Measurements from ENCODE around the gene IGFLR1.
A peak's percentile ranks its signal among the peaks of the same experiment; 100 is the strongest.
"Not testable (repeated sequence)": the region's sequence is repeated elsewhere in the genome, so short reads cannot be mapped to it uniquely, and the experiment has no call there.

Gene IGFLR1

DNA sequence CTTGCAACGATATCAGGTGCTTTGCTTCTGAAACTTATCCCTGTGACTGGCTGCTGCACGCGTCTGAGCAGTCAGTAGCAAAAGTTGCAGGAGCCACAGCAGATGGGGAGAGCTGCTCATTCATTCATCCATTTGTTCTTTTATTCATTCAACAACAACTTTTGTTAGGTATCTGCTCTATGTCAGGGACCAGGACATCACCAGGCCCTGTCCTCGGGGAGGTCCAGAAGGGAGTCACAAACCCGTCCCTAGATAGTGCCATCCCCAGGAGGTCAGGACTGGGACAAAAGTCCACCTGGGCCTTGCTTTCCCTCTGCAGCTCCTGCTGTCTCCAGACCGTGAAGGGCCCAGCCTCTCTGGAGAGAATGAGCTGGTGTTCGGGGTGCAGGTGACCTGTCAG lies 35.7 kb upstream of the IGFLR1 start:
- DNase-seq (ENCODE audit: low read depth, low spot score) = no peak

GRCh38 chr19:35777086-35777841 lies 35.0 kb upstream of the IGFLR1 start:
- DNase-seq (ENCODE audit: low read depth, low spot score) = no peak

DNA sequence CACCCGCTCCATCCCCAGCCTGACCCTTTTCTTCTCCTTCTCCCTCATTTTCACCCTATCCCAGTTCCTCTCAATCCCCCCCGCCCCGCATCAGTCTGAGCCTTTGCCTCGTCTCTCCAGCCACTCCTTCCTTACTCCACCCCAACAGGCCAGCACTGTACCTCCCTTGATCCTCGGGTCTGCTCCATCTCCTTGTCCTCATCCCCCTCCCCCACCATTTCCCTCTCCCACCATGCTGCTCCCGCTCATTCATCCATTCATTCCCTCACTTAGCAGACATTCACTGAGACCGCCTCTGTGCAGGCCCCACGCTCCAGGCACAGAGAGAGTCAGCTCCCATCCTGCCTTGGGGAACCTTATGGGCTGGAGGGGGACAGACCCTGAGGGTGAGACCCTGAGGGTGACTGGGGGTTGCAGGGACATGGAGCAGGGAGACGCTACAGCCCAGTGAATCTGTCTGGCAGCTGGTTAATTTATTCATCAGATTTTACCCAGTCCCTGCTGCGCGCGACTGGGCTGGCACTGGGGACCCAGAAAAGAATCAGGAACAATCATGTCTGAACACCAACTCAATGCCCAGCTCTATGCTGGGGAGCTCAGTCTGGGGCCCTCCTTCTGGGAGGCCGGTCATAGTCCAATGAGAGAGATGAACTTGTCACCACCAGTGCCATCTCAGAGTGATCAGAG lies 34.0 kb upstream of the IGFLR1 start:
- DNase-seq (ENCODE audit: low read depth, low spot score) = no peak

DNA sequence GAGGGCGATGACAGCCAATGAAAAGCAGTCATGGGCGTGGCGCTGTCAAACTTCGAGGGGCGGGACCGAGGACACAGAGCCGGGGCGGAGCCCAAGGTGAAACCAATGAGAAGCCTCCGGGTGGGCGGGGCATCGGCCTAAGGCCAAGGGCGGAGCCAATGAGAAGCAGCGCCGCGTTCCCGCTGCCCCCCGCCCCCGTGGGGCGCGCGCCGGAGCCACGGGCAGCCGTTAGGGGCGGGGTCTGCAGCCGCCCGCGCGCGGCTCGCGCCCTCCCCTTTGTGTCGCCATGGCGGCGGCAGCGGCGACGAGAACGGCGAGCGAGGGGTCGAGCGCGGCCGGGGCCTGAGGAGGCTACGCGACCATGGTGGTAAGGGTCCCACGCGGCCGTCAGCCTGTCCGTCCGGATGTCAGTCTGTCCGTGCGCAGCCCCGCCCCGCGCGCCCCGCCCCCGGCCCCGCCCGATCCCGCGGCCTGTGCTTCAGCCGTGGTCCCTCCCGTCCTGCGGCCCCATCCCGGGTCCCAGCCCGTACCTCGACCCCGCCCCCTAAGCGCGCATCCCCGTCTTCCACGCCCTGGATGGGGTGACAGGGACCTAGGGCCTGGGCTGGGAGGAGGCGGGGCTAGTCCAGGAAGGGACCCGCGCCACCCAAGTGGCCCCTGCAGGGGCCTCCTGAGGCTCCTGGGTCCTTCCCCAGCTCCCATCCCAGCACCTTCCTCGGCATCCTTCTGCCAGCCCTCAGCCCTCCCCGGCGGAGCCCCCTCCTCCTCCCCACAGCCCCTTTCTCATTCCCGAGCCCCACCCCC lies 33.2 kb upstream of the IGFLR1 start, which contains the start of gene ARHGAP33:
Gene ARHGAP33, plus strand, starts transcription at position 267 of the 804 bp plus-strand sequence. Its CDS starts 95 bp downstream, at position 362.
- peak; percentile 83 for DNase-seq (ENCODE audit: low read depth, low spot score)

DNA sequence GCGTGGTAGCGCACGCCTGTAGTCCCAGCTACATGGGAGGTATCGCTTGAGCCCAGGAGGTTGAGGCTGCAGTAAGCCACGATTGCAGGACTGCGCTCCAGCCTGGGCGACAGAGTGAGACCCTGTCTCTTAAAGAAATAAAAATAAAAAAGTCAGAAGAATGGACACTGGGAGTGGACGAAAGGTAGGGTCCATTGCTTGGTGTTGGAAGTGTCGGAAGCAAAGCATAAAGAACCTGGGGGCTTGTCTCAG lies 32.7 kb upstream of the IGFLR1 start:
- DNase-seq (ENCODE audit: low read depth, low spot score) = no peak

GRCh38 chr19:35774274-35775045 lies 32.2 kb upstream of the IGFLR1 start:
- no peak for DNase-seq (ENCODE audit: low read depth, low spot score)

DNA sequence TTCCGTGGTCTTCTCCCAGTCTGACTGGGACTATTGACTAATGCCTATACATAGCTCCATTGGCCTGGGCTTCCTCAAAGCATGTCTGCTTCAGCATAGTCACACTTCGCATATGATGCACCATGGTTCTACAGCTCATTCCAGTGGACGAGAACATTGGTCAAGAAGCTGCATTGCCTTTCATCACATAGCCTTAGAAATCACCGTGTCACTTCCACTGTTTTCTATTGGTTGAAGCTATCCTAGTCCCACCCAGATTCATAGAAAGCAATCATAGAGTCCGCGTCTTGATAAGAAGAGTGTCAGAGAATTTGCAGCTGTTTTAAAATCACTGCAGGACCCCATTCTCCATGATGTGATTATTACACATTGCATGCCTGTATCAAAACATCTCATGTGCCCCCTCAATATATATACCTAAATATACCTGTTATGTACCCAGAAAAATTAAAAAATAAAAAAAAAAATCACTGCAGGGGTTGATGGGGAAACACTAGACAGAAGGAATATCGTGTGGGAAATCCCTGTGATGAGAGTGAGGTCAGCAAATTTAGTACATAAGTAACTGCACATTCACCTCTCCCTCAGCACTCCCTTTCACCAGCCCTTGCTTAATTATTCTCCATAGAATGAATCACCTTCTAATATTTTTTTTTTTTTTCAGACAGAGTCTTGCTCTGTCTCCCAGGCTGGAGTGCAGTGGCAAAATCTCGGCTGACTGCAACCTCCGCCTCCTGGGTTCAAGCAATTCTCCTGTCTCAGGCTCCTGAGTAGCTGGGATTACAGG lies 31.0 kb upstream of the IGFLR1 start:
- no peak for DNase-seq (ENCODE audit: low read depth, low spot score)

GRCh38 chr19:35772362-35772761 lies 30.1 kb upstream of the IGFLR1 start:
- DNase-seq (ENCODE audit: low read depth, low spot score) = not testable (repeated sequence)

DNA sequence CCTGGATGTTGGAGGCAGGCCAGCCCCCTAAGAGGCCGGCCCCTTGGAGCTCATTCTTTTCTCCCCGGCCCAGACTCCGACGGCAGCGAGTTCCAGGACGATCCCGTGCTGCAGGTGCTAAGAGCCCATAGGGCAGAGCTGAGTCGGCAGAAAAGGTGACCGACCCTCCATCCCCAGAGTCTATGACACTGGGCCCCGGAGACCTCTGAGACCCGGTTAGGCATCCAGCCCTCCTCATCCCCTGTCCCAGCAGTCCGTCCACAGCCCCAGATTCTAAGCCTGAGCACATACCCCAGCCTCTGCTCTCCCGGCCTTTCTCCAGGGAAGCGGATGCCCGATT lies 25.8 kb upstream of the IGFLR1 start:
- no peak for DNase-seq (ENCODE audit: low read depth, low spot score)

- DNase-seq (ENCODE audit: low read depth, low spot score) = no peak
Observed at GRCh38 chr19:35767288-35768081, 25.2 kb upstream of the IGFLR1 start.

GRCh38 chr19:35766571-35767104 lies 24.4 kb upstream of the IGFLR1 start:
- no peak for DNase-seq (ENCODE audit: low read depth, low spot score)

- no peak for DNase-seq (ENCODE audit: low read depth, low spot score)
Observed at GRCh38 chr19:35764432-35765315, 22.4 kb upstream of the IGFLR1 start.

DNA sequence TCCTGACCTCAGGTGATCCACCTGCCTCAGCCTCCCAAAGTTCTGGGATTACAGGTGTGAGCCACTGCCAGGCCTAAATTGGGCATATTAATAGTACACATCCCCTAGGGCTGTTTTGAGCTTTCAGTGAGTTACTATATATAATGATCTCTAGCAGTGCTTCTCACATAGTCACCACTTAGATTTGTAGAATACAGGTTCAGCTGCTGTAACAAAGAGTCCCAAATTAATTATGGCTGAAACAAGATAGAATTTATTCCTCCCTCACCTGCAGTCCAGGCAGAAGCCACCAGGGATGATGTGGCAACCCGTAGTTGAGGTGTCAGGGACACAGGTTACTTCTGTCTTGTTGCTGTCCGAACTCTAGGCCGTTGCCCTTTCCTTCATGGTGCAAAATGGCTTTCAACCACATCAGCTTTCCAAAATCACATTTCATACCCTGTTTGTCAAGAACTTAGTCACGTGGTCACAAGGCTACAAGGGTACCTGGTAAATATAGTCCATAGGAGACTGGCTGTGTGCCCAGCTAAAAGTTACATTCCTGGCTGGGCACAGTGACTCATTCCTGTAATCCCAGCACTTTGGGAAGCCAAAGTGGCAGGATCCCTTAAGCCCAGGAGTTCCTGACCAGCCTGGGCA lies 18.6 kb upstream of the IGFLR1 start:
- no peak for DNase-seq (ENCODE audit: low read depth, low spot score)

- DNase-seq (ENCODE audit: low read depth, low spot score) = no peak
Observed at GRCh38 chr19:35759697-35760096, 17.4 kb upstream of the IGFLR1 start.

- peak; percentile 98 for DNase-seq (ENCODE audit: low read depth, low spot score)
Observed at GRCh38 chr19:35757749-35758608, 15.7 kb upstream of the IGFLR1 start, which contains the start of gene PROSER3. PROSER3 (plus strand) TSS chr19:35758176; CDS start chr19:35758216, 40 bp downstream.

- DNase-seq (ENCODE audit: low read depth, low spot score) = peak; percentile 81
Observed at GRCh38 chr19:35757231-35757748, 15.0 kb upstream of the IGFLR1 start.

Measured in brain pericyte (primary cell).